Natural killer cell (primary cell): Measurements from ENCODE around the gene ARID1B. TPM values are rescaled to one million over a fixed set of nuclear protein-coding genes. Genes with fewer than 3 reads are reported as not detected.

Experiments used
- ATAC-seq, 3 donors: fragments of 150-1000 bp in 2 of 3; fragments of 200-7000 bp in 1 of 3; cut with Tn5 transposase; 1 replicate in 1 of 3; 2 replicates in 2 of 3; pipeline ENCODE4 v1.10.0; 2021; ENCODE audit warnings: mild to moderate bottlenecking in 2 of 3, moderate library complexity in 2 of 3
- DNase-seq, 2 donors: peaks; one replicate each; pipeline versions ENCODE4 v3.0.0 to v3.0.0-alpha.2; 2013 to 2021; ENCODE audit warnings: mixed read lengths in 1 of 2
- H3K27ac ChIP-seq: one replicate; pipeline ENCODE4 v1.5.1; 2013; ENCODE audit warnings: mild to moderate bottlenecking, low read length
- H3K27me3 ChIP-seq: one replicate; pipeline ENCODE4 v1.6.1; 2013; ENCODE audit warnings: low read length; ENCODE audit not compliant: control insufficient read depth, insufficient read depth
- H3K36me3 ChIP-seq: one replicate; pipeline ENCODE4 v1.6.1; 2013; ENCODE audit warnings: low read length; ENCODE audit not compliant: control insufficient read depth, insufficient read depth
- H3K4me1 ChIP-seq: one replicate; pipeline ENCODE4 v1.6.1; 2013; ENCODE audit warnings: low read length; ENCODE audit not compliant: control insufficient read depth, insufficient read depth
- H3K4me3 ChIP-seq: one replicate; pipeline ENCODE4 v1.5.1; 2013; ENCODE audit warnings: low read length
- H3K9me3 ChIP-seq: one replicate; pipeline ENCODE4 v1.6.1; 2013; ENCODE audit warnings: low read length; ENCODE audit not compliant: control insufficient read depth, insufficient read depth
- H3K27ac Mint-ChIP-seq, 2 donors: one replicate each; pipeline ENCODE4 v1.8.0; 2022; ENCODE audit warnings: mild to moderate bottlenecking in 2 of 2, mixed read lengths in 2 of 2, moderate library complexity in 1 of 2
- H3K27me3 Mint-ChIP-seq, 2 donors: one replicate each; pipeline ENCODE4 v1.8.0; 2022; ENCODE audit warnings: low read depth in 2 of 2, mixed read lengths in 2 of 2
- H3K36me3 Mint-ChIP-seq: one replicate; pipeline ENCODE4 v1.8.0; 2022; ENCODE audit warnings: mixed read lengths
- H3K4me1 Mint-ChIP-seq, 2 donors: one replicate each; pipeline ENCODE4 v1.8.0; 2022; ENCODE audit warnings: mixed read lengths in 2 of 2
- H3K4me3 Mint-ChIP-seq: one replicate; pipeline ENCODE4 v1.8.0; 2022; ENCODE audit warnings: mild to moderate bottlenecking, moderate library complexity, mixed read lengths
- H3K9me3 Mint-ChIP-seq, 2 donors: one replicate each; pipeline ENCODE4 v1.8.0; 2022; ENCODE audit warnings: mixed read lengths in 2 of 2
- CTCF ChIP-seq: fragments of 200-600 bp; IDR thresholded peaks from one replicate; pipeline ENCODE4 v1.8.0; 2022; ENCODE audit warnings: antibody characterized with exemption
- WGBS: methylation state at CpG from one replicate; pipeline ENCODE4 v1.1.7; 2013; ENCODE audit warnings: missing lambda C conversion rate; ENCODE audit not compliant: insufficient coverage; 5-methylcytosine and 5-hydroxymethylcytosine counted together
- intact Hi-C: fragments of 100-400 bp; cut with micrococcal nuclease; formaldehyde crosslinking; loops from one replicate; pipeline ENCODE4 v1.14.2; 2022
- total RNA-seq, 4 donors: library from RNA; stranded (reverse); fragments of 120-200 nt in 1 of 4; gene quantifications; one replicate each; pipeline versions ENCODE4 v1.2.3 to v1.2.4, GENCODE V29; 2013 to 2022

ARID1B gene
- total RNA-seq, 3 donors from 2014 or later (not counting 1 experiment from before 2014, with no cell fraction given), result 180 to 201 (median 189) TPM

GRCh38 chr6:157137501-157137900 lies 360.3 kb downstream of the ARID1B start:
- Mint-ChIP-seq H3K36me3 (peaks cover 15% of the 10 kb centered on the region), H3K27me3 (no peaks in the 10 kb centered on the region), H3K27ac (peak overlapping the region; percentile 9 to 47), H3K4me3 (no peak overlapping the region), H3K9me3 (no peaks in the 10 kb centered on the region), H3K4me1 (peaks cover 8 to 13% of the 10 kb centered on the region in 2 donors)
- intact Hi-C loops, result no loop called here
- Histone ChIP-seq H3K36me3 (peaks cover 46% of the 10 kb centered on the region), H3K4me3 (no peak overlapping the region), H3K27me3 (no peaks in the 10 kb centered on the region), H3K9me3 (no peaks in the 10 kb centered on the region), H3K27ac (no peak overlapping the region), H3K4me1 (no peaks in the 10 kb centered on the region)
- WGBS, result 100% methylated on average over 1 of the region's 2 CpGs
- DNase-seq, result no peak
- TF ChIP-seq CTCF, result no peak
- no peak for ATAC-seq

- no peaks in the 10 kb centered on the region for H3K27me3 Mint-ChIP-seq
- no peak overlapping the region for H3K27ac ChIP-seq
- H3K36me3 ChIP-seq, result peaks cover 34% of the 10 kb centered on the region
- H3K4me1 ChIP-seq, result peaks cover 14% of the 10 kb centered on the region
- H3K4me1 Mint-ChIP-seq, result peaks cover 25 to 30% of the 10 kb centered on the region in 2 donors
- H3K4me3 ChIP-seq, result no peak overlapping the region
- no peaks in the 10 kb centered on the region for H3K27me3 ChIP-seq
- H3K4me3 Mint-ChIP-seq, result no peak overlapping the region
- peaks cover 15% of the 10 kb centered on the region for H3K36me3 Mint-ChIP-seq
- H3K27ac Mint-ChIP-seq, result no peak overlapping the region
- H3K9me3 Mint-ChIP-seq, result no peaks in the 10 kb centered on the region
- TF ChIP-seq CTCF, result no peak
- intact Hi-C loops, result no loop called here
- WGBS, result 97% methylated on average over 13 of the region's 15 CpGs
- peak in 1 of 2 donors; percentile 24 for DNase-seq
- no peaks in the 10 kb centered on the region for H3K9me3 ChIP-seq
- no peak for ATAC-seq
Measured at GRCh38 chr6:157139054-157139708, 362.0 kb downstream of the ARID1B start.

- no peak for TF ChIP-seq CTCF
- 42% methylated on average over 8 of the region's 10 CpGs for WGBS
- Mint-ChIP-seq H3K4me3 (peak overlapping the region; percentile 69), H3K27ac (peak overlapping the region; percentile 88 to 93), H3K27me3 (no peaks in the 10 kb centered on the region), H3K9me3 (no peaks in the 10 kb centered on the region), H3K36me3 (peaks cover 6% of the 10 kb centered on the region), H3K4me1 (peaks cover 52 to 59% of the 10 kb centered on the region in 2 donors)
- Histone ChIP-seq H3K9me3 (no peaks in the 10 kb centered on the region), H3K36me3 (peaks cover 16% of the 10 kb centered on the region), H3K27ac (peak overlapping the region; percentile 34), H3K27me3 (no peaks in the 10 kb centered on the region), H3K4me1 (peaks cover 42% of the 10 kb centered on the region), H3K4me3 (no peak overlapping the region)
- DNase-seq (peak; percentile 69 to 75), ATAC-seq (peak; percentile 84 to 96 (median 90))
- intact Hi-C loops, result loop anchor here (1.0 to 10.0 kb wide), 5 partner anchors 35 to 1901 kb away; partner anchors contain the start of gene TAGAP
Measured at GRCh38 chr6:157143171-157143889, 366.2 kb downstream of the ARID1B start.
